Fibroblast of villous mesenchyme (primary cell): ENCODE measurements around the gene SRPK2. TPM values are rescaled to one million over a fixed set of nuclear protein-coding genes. Genes with fewer than 3 reads are reported as not detected.
"Not testable (repeated sequence)": the region's sequence is repeated elsewhere in the genome, so short reads cannot be mapped to it uniquely, and the experiment has no call there.

Experiments used
- DNase-seq: peaks from one replicate; pipeline ENCODE4 v3.0.0-alpha.2; 2010; ENCODE audit warnings: low read depth
- H3K4me3 ChIP-seq: 2 replicates; pipeline ENCODE4 v1.5.1; 2011; ENCODE audit warnings: low read depth, mild to moderate bottlenecking, low read length
- total RNA-seq: library from RNA; depleted of rRNA; stranded (reverse); fragments of >200 nt; gene quantifications from 2 replicates; pipeline ENCODE4 v1.2.3, GENCODE V29; 2012
- TF ChIP-seq, protein P1 (sequence below): IDR thresholded peaks from 2 replicates; pipeline ENCODE4 v1.5.1; 2012; ENCODE audit warnings: low read depth, mild to moderate bottlenecking, low read length; ENCODE audit not compliant: insufficient read depth

Gene SRPK2
- total RNA-seq, 1 donor, result 60.9 TPM

DNA sequence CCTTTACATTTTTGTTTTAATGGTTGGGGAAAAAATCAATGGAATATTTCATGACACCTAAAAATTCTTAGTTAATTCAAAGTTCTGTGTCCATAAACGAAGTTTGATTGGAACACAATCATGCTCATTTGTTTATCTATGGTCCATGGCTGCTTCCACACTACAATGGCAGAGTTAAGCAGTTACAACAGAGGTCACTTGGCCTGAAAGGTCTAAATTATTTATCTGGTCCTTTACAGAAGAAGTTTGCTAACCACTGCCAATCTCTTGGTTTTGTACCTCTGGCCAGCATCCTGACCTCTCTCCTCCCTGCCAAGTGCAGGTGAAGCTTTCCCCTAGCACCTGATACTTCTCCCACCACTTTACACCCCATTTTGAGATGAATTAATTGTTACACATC is 61.5 kb downstream of the SRPK2 start:
- no peak overlapping the region for H3K4me3 ChIP-seq
- DNase-seq, result no peak
- TF ChIP-seq, protein P1, sequence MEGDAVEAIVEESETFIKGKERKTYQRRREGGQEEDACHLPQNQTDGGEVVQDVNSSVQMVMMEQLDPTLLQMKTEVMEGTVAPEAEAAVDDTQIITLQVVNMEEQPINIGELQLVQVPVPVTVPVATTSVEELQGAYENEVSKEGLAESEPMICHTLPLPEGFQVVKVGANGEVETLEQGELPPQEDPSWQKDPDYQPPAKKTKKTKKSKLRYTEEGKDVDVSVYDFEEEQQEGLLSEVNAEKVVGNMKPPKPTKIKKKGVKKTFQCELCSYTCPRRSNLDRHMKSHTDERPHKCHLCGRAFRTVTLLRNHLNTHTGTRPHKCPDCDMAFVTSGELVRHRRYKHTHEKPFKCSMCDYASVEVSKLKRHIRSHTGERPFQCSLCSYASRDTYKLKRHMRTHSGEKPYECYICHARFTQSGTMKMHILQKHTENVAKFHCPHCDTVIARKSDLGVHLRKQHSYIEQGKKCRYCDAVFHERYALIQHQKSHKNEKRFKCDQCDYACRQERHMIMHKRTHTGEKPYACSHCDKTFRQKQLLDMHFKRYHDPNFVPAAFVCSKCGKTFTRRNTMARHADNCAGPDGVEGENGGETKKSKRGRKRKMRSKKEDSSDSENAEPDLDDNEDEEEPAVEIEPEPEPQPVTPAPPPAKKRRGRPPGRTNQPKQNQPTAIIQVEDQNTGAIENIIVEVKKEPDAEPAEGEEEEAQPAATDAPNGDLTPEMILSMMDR, result no peak

DNA sequence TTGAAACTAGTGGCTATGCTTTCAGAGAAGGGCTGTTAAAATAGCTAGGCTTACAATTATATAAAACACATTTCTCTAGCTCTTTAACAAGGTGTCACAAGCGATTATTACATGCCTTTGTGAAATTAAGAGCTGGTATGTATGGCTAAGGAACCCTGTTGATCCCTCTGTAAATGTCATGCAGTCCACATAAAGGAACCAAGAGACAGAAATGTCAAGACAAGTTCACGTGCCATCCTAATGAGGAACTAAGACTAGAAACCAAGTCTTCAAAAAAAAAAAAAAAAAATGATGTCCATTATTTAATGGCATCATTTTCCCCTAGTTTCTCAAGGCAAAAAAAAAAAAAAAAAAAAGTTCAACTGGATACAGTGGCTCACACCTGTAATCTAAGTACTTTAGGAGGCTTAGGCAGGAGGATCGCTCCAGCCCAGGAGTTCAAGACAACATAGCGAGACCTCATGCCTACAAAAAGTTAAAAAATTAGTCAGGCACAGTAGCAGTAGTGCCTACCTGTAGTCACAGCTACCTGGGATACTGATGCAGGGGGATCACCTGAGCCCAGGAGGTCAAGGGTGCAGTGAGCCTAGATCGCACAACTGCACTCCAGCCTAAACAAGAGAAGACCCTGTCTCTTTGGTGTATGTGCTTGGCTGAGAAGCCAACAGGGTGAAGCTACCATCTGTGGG is 63.4 kb downstream of the SRPK2 start:
- TF ChIP-seq, protein P1, result no peak
- no peak for DNase-seq
- no peak overlapping the region for H3K4me3 ChIP-seq

DNA sequence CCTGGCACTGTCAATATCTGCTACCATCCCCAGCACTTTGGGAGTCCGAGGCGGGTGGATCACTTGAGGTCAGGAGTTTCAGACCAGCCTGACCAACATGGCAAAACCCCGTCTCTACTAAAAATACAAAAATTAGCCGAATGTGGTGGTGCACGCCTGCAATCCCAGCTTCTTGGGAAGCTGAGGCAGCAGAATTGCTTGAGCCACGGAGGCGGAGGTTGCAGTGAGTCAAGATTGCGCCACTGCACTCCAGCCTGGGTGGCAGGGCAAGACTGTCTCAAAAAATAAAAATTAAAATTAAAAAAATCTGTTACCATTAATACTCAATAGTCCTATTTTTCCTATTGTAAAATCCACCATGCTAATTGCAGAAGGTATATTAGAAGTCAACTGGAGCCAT is 64.1 kb downstream of the SRPK2 start:
- not testable (repeated sequence) for DNase-seq, H3K4me3 ChIP-seq

DNA sequence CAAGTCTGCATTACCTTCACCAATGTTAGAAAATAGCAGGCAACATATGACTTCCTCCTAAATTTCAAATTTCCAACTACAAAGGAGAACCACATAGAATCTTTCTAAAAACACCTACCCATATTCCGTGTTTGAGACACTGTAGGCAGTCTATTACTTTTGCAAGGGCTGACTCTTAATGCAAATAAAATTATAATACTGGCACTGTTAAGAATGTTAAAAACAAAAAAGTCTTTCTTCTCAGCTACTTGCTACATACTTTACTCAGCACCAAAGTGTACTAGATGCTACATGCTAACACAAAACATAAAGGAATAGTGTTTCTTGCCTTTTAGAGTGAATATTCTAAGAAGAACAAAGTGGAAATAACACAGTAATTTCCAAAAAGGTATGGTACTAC is 65.4 kb downstream of the SRPK2 start:
- TF ChIP-seq, protein P1, result no peak
- H3K4me3 ChIP-seq, result no peak overlapping the region
- no peak for DNase-seq

DNA sequence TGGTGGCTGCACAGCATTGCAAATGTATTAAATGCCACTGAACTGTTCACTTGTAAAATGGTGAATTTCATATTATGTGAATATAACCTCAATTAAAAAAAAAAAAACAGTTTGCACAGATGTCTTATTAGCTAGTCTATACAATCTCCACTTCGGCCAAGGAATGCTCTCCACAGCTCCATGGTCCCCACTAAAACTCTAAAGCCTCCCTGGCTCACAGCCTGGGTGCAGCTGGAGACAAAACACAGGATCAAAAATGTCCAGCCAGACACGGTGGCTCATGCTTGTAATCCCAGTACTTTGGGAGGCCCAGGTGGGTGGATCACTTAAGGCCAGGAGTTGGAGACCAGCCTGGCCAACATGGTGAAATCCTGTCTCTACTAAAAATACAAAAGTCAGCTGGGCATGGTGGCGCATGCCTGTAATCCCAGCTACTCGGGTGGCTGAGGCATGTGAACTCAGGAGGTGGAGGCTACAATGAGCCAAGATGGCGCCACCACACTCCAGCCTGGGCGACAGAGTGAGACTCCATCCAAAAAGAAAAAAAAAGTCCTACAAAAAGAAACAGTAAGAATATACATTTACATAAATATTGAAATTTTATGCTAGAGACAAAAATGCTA is 66.0 kb downstream of the SRPK2 start:
- TF ChIP-seq, protein P1, result no peak
- H3K4me3 ChIP-seq, result no peak overlapping the region
- DNase-seq, result no peak

DNA sequence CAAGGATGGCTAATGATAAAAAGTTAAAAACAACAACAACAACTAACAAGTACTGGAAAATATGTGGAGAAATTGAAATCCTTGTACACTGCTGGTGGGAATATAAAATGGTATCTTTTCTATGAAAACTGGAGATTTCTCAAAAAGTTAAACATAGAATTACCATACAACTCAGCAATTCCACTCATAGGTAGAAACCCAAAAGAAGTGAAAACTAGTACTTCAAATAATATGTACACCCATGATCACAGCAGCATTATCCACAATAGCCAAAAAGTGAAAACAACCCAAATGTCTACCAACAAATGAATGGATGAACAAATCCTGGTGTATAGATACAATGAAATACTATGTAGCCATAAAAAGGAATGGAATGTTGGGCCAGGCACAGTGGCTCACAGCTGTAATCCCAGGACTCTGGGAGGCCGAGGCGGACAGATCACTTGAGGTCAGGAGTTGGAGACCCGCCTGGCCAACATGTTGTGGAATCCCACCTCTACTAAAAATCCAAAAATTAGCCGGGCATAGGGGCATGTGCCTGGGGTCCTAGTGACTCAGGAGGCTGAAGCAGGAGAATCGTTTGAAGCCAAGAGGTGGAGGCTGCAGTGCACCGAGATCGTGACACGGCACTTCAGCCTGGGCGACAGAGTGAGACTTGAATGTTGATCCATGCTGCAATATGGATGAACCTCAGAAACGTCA is 66.8 kb downstream of the SRPK2 start:
- no peak overlapping the region for H3K4me3 ChIP-seq
- TF ChIP-seq, protein P1, result no peak
- no peak for DNase-seq

DNA sequence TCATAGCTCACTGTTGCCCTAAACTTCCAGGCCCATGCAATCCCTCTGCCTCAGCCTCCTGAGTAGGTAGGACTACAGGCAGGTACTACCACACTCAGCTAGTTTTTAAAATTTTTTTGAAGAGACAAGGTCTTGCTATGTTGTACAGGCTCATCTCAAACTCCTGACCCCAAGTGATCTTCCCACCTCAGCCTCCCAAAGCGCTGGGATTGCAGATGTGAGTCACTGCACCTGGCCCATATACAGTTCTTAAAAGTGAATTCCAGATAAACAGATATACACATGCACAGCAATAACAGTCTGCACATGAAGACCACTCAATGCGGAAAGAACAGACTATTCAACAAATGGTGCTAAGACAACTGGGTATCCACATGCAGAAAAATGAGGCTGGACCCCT is 67.8 kb downstream of the SRPK2 start:
- TF ChIP-seq, protein P1, result no peak
- H3K4me3 ChIP-seq, result no peak overlapping the region
- no peak for DNase-seq
